ENCODE data around the gene UNC119B.

Gene UNC119B

DNA sequence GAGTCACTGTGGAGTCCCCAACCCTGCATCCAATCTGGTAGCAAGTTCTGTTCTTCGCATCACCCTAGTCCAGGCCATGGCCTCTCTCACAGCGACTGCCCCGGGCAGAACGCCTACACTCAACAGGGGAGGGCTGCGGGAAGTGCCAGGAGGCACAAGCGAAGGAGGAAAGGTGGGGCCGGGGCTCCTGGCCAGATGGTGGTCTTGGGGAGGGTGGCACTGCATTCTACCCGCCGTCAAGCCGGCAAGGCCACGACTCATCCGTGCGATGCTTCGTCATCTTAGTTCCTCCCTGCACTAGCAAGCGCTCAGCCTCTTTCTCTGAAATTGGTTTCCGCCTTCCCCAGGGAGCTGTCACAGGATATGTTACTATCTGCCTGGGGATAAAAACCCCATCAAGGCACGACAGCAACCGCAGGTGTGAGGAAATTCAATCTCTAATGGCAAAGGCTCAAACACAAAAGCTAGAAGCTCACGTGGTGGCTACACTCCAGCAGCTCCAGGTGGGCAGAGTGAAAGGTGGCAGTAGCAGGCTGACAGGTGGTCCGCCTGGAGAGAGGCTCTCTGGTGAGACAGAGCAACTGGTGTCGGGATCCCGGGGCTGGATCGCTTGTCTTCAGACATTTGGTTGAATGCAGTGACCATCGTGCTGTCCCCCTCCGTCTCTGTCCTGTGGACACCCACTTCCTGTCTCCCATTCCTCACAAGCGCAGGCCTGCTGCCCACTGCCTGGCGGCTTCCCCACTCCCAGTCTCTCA is 49.5 kb downstream of the UNC119B start:
- TF ChIP-seq CTCF (IDR thresholded peaks at IDR 0.05; ENCODE audit: borderline replicate concordance, insufficient read depth, low read depth, low read length): no peak
- H3K4me3 ChIP-seq (ENCODE audit: low read depth, low read length): no peak overlapping the region

GRCh38 chr12:120760349-120761254 is 50.3 kb downstream of the UNC119B start:
- H3K4me3 ChIP-seq (ENCODE audit: low read depth, low read length): no peak overlapping the region
- TF ChIP-seq CTCF (IDR thresholded peaks at IDR 0.05; ENCODE audit: borderline replicate concordance, insufficient read depth, low read depth, low read length): no peak

DNA sequence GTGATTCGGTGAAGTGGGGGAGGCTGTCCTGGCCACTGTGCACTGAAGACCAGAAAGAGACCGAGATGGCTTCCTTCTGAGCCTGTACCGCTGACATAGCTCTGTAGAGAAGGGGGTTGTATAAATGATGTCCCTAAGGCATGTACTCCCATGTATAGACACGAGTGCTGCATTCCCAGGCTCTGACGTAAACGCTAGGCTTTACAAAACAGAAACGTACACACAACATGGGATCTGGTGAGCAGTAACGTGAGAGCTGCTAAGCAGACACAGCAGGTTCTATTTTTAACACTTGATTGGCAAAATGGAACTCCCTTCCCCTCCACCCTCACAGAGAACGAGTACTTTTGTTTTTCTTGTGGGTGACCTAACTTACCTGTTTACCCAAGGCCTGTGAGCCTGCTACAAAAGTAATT is 51.3 kb downstream of the UNC119B start:
- TF ChIP-seq CTCF (IDR thresholded peaks at IDR 0.05; ENCODE audit: borderline replicate concordance, insufficient read depth, low read depth, low read length): no peak

DNA sequence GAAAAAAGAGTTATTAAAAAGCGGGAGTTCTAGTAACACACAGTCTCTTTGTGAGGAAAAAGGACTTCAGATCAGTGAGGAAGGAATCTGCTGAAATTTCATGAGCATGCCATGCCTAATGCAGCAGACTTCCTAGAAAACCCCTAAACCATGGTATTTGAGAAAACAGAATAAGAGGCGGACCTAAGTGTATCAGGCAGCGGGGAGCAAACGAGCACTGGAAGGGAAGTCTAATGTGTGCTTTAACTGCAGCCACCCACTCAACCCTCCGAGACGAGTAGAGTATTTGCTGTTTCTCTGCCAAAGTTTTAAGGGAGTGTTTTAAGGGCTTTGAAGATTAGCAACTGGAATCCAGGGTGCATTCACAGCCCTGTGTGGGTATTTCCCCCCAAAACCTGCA is 51.8 kb downstream of the UNC119B start:
- no peak overlapping the region for H3K4me3 ChIP-seq (ENCODE audit: low read depth, low read length)
- TF ChIP-seq CTCF (IDR thresholded peaks at IDR 0.05; ENCODE audit: borderline replicate concordance, insufficient read depth, low read depth, low read length): no peak

More for the DNA sequence above, 51.3 kb downstream of the UNC119B start:
- no peak overlapping the region for H3K4me3 ChIP-seq (ENCODE audit: low read depth, low read length)

GRCh38 chr12:120763250-120763649 is 53.0 kb downstream of the UNC119B start:
- TF ChIP-seq CTCF (IDR thresholded peaks at IDR 0.05; ENCODE audit: borderline replicate concordance, insufficient read depth, low read depth, low read length): no peak

GRCh38 chr12:120764816-120765215 is 54.6 kb downstream of the UNC119B start:
- no peak overlapping the region for H3K4me3 ChIP-seq (ENCODE audit: low read depth, low read length)
- TF ChIP-seq CTCF (IDR thresholded peaks at IDR 0.05; ENCODE audit: borderline replicate concordance, insufficient read depth, low read depth, low read length): no peak

More at GRCh38 chr12:120763250-120763649, 53.0 kb downstream of the UNC119B start:
- no peak overlapping the region for H3K4me3 ChIP-seq (ENCODE audit: low read depth, low read length)
